ENCODE data around the gene MINK1.

Gene MINK1

DNA sequence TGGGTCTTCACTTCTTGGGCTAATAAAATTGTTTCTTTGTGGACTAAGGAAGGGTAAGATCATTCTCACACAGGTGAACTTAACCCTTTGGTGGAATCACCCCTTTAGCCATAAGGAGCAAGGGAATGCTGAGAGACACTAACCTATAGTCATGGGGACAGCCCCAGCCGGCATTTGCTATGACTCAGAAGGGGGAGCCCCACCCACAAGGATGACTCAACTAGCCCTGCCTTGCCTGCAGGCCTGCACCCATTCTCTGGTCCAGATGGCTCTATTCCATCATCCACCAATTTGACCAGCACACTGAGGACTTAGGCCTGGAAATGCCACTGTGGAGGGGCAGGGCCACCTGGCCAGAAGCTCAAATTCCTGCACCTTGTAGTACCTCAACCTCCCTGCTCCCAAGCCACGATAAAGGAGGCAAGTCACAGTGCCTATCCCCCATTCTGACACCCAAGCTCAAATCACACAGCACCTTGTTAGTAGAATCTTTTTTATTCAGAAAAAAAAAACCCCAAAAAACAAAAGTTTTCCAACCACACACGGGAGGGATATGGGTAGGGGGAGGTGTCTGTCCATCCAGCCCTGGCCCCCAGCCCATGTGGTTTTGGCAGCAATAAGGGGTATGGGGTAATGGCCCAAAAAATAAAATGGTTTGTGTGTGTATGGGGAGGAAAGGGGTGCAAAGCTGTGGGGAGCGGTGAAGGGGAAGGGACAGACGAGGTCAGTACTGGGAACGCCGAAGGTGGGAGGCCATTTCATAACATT lies 112.2 kb downstream of the MINK1 start (continued):
- TF ChIP-seq, protein P1, sequence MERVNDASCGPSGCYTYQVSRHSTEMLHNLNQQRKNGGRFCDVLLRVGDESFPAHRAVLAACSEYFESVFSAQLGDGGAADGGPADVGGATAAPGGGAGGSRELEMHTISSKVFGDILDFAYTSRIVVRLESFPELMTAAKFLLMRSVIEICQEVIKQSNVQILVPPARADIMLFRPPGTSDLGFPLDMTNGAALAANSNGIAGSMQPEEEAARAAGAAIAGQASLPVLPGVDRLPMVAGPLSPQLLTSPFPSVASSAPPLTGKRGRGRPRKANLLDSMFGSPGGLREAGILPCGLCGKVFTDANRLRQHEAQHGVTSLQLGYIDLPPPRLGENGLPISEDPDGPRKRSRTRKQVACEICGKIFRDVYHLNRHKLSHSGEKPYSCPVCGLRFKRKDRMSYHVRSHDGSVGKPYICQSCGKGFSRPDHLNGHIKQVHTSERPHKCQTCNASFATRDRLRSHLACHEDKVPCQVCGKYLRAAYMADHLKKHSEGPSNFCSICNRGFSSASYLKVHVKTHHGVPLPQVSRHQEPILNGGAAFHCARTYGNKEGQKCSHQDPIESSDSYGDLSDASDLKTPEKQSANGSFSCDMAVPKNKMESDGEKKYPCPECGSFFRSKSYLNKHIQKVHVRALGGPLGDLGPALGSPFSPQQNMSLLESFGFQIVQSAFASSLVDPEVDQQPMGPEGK (tag by site-specific recombination; IDR thresholded peaks at IDR 0.05) = peak; percentile 95
- TF ChIP-seq ZNF223 (tag by site-specific recombination; IDR thresholded peaks at IDR 0.05) = peak; percentile 84; the same call in 1 of the 2 replicates
- TF ChIP-seq ZNF501 (tag by site-specific recombination; IDR thresholded peaks at IDR 0.05) = 0 out of 2 replicates have a peak, but pooled peaks have one; percentile 40
- peak; percentile 58; the same call in 1 of the 2 replicates for TF ChIP-seq SP3 (tag by site-specific recombination; IDR thresholded peaks at IDR 0.05)
- TF ChIP-seq SP7 (tag by site-specific recombination; IDR thresholded peaks at IDR 0.05) = peak; percentile 78
- TF ChIP-seq ZNF473 (tag by site-specific recombination; IDR thresholded peaks at IDR 0.05) = no peak
- no peak for TF ChIP-seq ZNF423 (tag by site-specific recombination; IDR thresholded peaks at IDR 0.05)
- peak; percentile 71 for TF ChIP-seq KLF16 (tag by site-specific recombination; IDR thresholded peaks at IDR 0.05)
- no peak for TF ChIP-seq ZNF48 (tag by site-specific recombination; IDR thresholded peaks at IDR 0.05)
- TF ChIP-seq, protein P2, sequence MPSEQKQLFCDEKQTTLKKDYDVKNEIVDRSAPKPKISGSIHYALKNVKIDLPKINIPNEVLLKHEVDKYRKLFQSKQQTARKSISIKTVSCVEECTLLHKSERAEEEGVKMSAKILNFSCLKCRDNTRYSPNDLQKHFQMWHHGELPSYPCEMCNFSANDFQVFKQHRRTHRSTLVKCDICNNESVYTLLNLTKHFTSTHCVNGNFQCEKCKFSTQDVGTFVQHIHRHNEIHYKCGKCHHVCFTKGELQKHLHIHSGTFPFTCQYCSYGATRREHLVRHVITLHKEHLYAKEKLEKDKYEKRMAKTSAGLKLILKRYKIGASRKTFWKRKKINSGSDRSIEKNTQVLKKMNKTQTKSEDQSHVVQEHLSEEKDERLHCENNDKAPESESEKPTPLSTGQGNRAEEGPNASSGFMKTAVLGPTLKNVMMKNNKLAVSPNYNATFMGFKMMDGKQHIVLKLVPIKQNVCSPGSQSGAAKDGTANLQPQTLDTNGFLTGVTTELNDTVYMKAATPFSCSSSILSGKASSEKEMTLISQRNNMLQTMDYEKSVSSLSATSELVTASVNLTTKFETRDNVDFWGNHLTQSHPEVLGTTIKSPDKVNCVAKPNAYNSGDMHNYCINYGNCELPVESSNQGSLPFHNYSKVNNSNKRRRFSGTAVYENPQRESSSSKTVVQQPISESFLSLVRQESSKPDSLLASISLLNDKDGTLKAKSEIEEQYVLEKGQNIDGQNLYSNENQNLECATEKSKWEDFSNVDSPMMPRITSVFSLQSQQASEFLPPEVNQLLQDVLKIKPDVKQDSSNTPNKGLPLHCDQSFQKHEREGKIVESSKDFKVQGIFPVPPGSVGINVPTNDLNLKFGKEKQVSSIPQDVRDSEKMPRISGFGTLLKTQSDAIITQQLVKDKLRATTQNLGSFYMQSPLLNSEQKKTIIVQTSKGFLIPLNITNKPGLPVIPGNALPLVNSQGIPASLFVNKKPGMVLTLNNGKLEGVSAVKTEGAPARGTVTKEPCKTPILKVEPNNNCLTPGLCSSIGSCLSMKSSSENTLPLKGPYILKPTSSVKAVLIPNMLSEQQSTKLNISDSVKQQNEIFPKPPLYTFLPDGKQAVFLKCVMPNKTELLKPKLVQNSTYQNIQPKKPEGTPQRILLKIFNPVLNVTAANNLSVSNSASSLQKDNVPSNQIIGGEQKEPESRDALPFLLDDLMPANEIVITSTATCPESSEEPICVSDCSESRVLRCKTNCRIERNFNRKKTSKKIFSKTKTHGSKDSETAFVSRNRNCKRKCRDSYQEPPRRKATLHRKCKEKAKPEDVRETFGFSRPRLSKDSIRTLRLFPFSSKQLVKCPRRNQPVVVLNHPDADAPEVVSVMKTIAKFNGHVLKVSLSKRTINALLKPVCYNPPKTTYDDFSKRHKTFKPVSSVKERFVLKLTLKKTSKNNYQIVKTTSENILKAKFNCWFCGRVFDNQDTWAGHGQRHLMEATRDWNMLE (tag by site-specific recombination; conservative IDR thresholded peaks at IDR 0.05; ENCODE audit: low read depth) = no peak
- no peak for TF ChIP-seq ZNF610 (tag by site-specific recombination; IDR thresholded peaks at IDR 0.05; ENCODE audit: borderline replicate concordance)
- no peak for TF ChIP-seq ZNF792 (tag by site-specific recombination; IDR thresholded peaks at IDR 0.05)
- no peak for TF ChIP-seq ZNF341 (tag by site-specific recombination; IDR thresholded peaks at IDR 0.05; ENCODE audit: low read depth)
- no peak for TF ChIP-seq ZIC2 (tag by site-specific recombination; IDR thresholded peaks at IDR 0.05)
- TF ChIP-seq GFI1B (tag by site-specific recombination; IDR thresholded peaks at IDR 0.05) = no peak
- TF ChIP-seq, protein P3, sequence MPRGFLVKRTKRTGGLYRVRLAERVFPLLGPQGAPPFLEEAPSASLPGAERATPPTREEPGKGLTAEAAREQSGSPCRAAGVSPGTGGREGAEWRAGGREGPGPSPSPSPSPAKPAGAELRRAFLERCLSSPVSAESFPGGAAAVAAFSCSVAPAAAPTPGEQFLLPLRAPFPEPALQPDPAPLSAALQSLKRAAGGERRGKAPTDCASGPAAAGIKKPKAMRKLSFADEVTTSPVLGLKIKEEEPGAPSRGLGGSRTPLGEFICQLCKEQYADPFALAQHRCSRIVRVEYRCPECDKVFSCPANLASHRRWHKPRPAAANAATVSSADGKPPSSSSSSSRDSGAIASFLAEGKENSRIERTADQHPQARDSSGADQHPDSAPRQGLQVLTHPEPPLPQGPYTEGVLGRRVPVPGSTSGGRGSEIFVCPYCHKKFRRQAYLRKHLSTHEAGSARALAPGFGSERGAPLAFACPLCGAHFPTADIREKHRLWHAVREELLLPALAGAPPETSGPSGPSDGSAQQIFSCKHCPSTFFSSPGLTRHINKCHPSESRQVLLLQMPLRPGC (tag by site-specific recombination; IDR thresholded peaks at IDR 0.05) = peak; percentile 68; the same call in 1 of the 2 replicates
- TF ChIP-seq ZNF776 (tag by site-specific recombination; IDR thresholded peaks at IDR 0.05; ENCODE audit: borderline replicate concordance) = no peak
- peak; percentile 87 for TF ChIP-seq ZNF600 (tag by site-specific recombination; IDR thresholded peaks at IDR 0.05)
- no peak for TF ChIP-seq YY1 (tag by site-specific recombination; IDR thresholded peaks at IDR 0.05)
- TF ChIP-seq ZFP37 (tag by site-specific recombination; IDR thresholded peaks at IDR 0.05) = 0 out of 2 replicates have a peak, but pooled peaks have one; percentile 23
- TF ChIP-seq ZNF837 (tag by site-specific recombination; IDR thresholded peaks at IDR 0.05) = no peak
- TF ChIP-seq GLIS1 (tag by site-specific recombination; IDR thresholded peaks at IDR 0.05) = no peak
- TF ChIP-seq ZNF174 (tag by site-specific recombination; IDR thresholded peaks at IDR 0.05) = no peak
- TF ChIP-seq ZBTB17 (tag by site-specific recombination; IDR thresholded peaks at IDR 0.05) = peak; percentile 82
- TF ChIP-seq ZNF211 (tag by site-specific recombination; IDR thresholded peaks at IDR 0.05; ENCODE audit: low read depth) = no peak
- TF ChIP-seq ZNF169 (tag by site-specific recombination; IDR thresholded peaks at IDR 0.05) = no peak
- TF ChIP-seq ZFP69B (tag by site-specific recombination; IDR thresholded peaks at IDR 0.05) = peak; percentile 29; the same call in 1 of the 2 replicates
- no peak for TF ChIP-seq ZNF292 (tag by site-specific recombination; IDR thresholded peaks at IDR 0.05; ENCODE audit: borderline replicate concordance, low read depth)
- TF ChIP-seq ZNF660 (tag by site-specific recombination; IDR thresholded peaks at IDR 0.05) = peak; percentile 82
- peak; percentile 93 for TF ChIP-seq OSR2 (tag by site-specific recombination; IDR thresholded peaks at IDR 0.05)
- TF ChIP-seq ZNF239 (tag by site-specific recombination; IDR thresholded peaks at IDR 0.05) = no peak
- no peak for TF ChIP-seq ZNF132 (tag by site-specific recombination; IDR thresholded peaks at IDR 0.05; ENCODE audit: borderline replicate concordance)
- 0 out of 2 replicates have a peak, but pooled peaks have one; percentile 24 for TF ChIP-seq YY2 (tag by site-specific recombination; IDR thresholded peaks at IDR 0.05)
- no peak for TF ChIP-seq ZNF133 (tag by site-specific recombination; IDR thresholded peaks at IDR 0.05)
